K562 (cell line): ENCODE data around the gene GALNT17. TPM values are rescaled to one million over a fixed set of nuclear protein-coding genes. Genes with fewer than 3 reads are reported as not detected.

Source experiments
- ATAC-seq: fragments of 200-7000 bp; cut with Tn5 transposase; 3 replicates; pipeline ENCODE4 v1.9.1; 2020; ENCODE audit warnings: moderate library complexity
- BruUV-seq: library from RNA; stranded (reverse); fragments of 400-500 nt; replicated peaks from 2 replicates; lab custom pipeline; 2021; lab: Mats Ljungman, UMichigan
- CTCF ChIA-PET: fragments of 300-600 bp; formaldehyde crosslinking; extraction: SDS; loops from one replicate; lab custom pipeline; 2021; ENCODE audit warnings: low intra/inter-chr PET ratio; lab: Yijun Ruan, JAX
- POLR2A ChIA-PET: fragments of 300-600, 350-650 bp; sonication (Branson Sonifier 250); formaldehyde crosslinking; extraction: SDS; loops from one replicate; lab custom pipeline; 2021; ENCODE audit warnings: antibody characterized with exemption, inconsistent platforms; lab: Yijun Ruan, JAX
- DNase-seq, 4 experiments: peaks; one replicate each; pipeline versions ENCODE4 v3.0.0 to v3.0.0-alpha.2; 2011 to 2018; ENCODE audit warnings: low spot score in 3 of 4, mixed read lengths in 3 of 4; ENCODE audit errors: extremely low read depth in 1 of 4
- FAIRE-seq: peaks from 2 replicates; lab custom pipeline; 2011; peaks lifted over from hg19 to GRCh38; lab: Jason Lieb, UNC
- H2AFZ ChIP-seq: 2 replicates; pipeline ENCODE4 v1.6.0; 2011; ENCODE audit warnings: low read depth, low read length, control low read depth, inconsistent platforms
- H3K27ac ChIP-seq: fragments of 200-600 bp; 3 replicates; pipeline ENCODE4 v1.8.0; 2011; ENCODE audit warnings: low read depth, mild to moderate bottlenecking, control low read depth, inconsistent platforms, low read length, moderate library complexity, mixed read lengths; ENCODE audit errors: extremely low read depth
- H3K27me3 ChIP-seq, 2 experiments: fragments of 300-600 bp in 1 of 2; 2 replicates in 1 of 2; 3 replicates in 1 of 2; pipeline versions ENCODE4 v1.6.0 to v1.8.0; 2011; ENCODE audit warnings: inconsistent platforms in 2 of 2, low read length in 2 of 2, mild to moderate bottlenecking in 1 of 2, mixed read lengths in 1 of 2, moderate library complexity in 1 of 2; ENCODE audit not compliant: control insufficient read depth in 2 of 2, insufficient read depth in 2 of 2
- H3K36me3 ChIP-seq: fragments of 300-600 bp; 3 replicates; pipeline ENCODE4 v1.8.0; 2011; ENCODE audit warnings: mild to moderate bottlenecking, low read length, inconsistent platforms; ENCODE audit not compliant: control insufficient read depth, insufficient read depth
- H3K4me1 ChIP-seq, 2 experiments: fragments of 200-600 bp in 1 of 2; replicated peaks in 1 of 2; 2 replicates in 1 of 2; 3 replicates in 1 of 2; pipeline versions ENCODE4 v1.5.1 to v1.8.0; 2011; ENCODE audit warnings: inconsistent platforms in 2 of 2, low read length in 2 of 2, mild to moderate bottlenecking in 1 of 2, mixed read lengths in 1 of 2, moderate library complexity in 1 of 2; ENCODE audit not compliant: control insufficient read depth in 2 of 2, insufficient read depth in 2 of 2
- H3K4me2 ChIP-seq: 2 replicates; pipeline ENCODE4 v1.6.1; 2011; ENCODE audit warnings: low read length, control low read depth, inconsistent platforms, mixed read lengths; ENCODE audit not compliant: insufficient read depth
- H3K4me3 ChIP-seq: fragments of 200-600 bp; sonication (generic), shearing (Covaris generic); 2 replicates; pipeline ENCODE4 v1.5.1; 2016; ENCODE audit warnings: control low read depth, inconsistent platforms
- H3K79me2 ChIP-seq: fragments of 200-600 bp; 3 replicates; pipeline ENCODE4 v1.8.0; 2011; ENCODE audit warnings: low read length, inconsistent platforms; ENCODE audit not compliant: control insufficient read depth, insufficient read depth
- H3K9ac ChIP-seq, 2 experiments: 2 replicates each; pipeline versions ENCODE4 v1.6.0 to v1.6.1; 2011; ENCODE audit warnings: low read depth in 2 of 2, low read length in 2 of 2, control low read depth in 1 of 2, inconsistent platforms in 1 of 2, mild to moderate bottlenecking in 1 of 2, mixed read lengths in 1 of 2; ENCODE audit not compliant: insufficient read depth in 1 of 2
- H3K9me1 ChIP-seq: one replicate; pipeline ENCODE4 v1.6.0; 2011; ENCODE audit warnings: inconsistent platforms, mild to moderate bottlenecking, low read length, moderate library complexity; ENCODE audit not compliant: control insufficient read depth, insufficient read depth
- H3K9me3 ChIP-seq: replicated peaks from 2 replicates; pipeline ENCODE4 v1.5.1; 2011; ENCODE audit warnings: low read depth, low read length, inconsistent platforms; ENCODE audit not compliant: control insufficient read depth, insufficient read depth
- H4K20me1 ChIP-seq: replicated peaks from 2 replicates; pipeline ENCODE4 v1.6.1; 2011; ENCODE audit warnings: low read length, inconsistent platforms, mixed read lengths; ENCODE audit not compliant: control insufficient read depth, insufficient read depth
- CREM ChIP-seq: IDR thresholded peaks from 2 replicates; pipeline ENCODE4 v1.6.1; 2014; ENCODE audit warnings: antibody characterized with exemption, low read depth
- DIDO1 ChIP-seq: fragments of 450-650 bp; IDR thresholded peaks from 2 replicates; pipeline ENCODE4 v1.6.1; 2016; ENCODE audit warnings: low read depth, missing biosample characterization, missing genetic modification characterization
- HDAC3 ChIP-seq: fragments of 450-650 bp; IDR thresholded peaks from 2 replicates; pipeline ENCODE4 v1.6.1; 2018; ENCODE audit warnings: borderline replicate concordance, mild to moderate bottlenecking, moderate library complexity; ENCODE audit not compliant: partially characterized antibody
- MXI1 ChIP-seq: IDR thresholded peaks from 2 replicates; pipeline ENCODE4 v1.6.1; 2011; ENCODE audit warnings: low read depth, mild to moderate bottlenecking, improper control_type of control experiment, low read length
- NFIC ChIP-seq: fragments of 450-650 bp; IDR thresholded peaks from 2 replicates; pipeline ENCODE4 v1.6.1; 2017; ENCODE audit warnings: mild to moderate bottlenecking, inconsistent platforms
- OTX1 ChIP-seq: fragments of 450-650 bp; formaldehyde crosslinking; IDR thresholded peaks from 2 replicates; pipeline ENCODE4 v1.4.0; 2022; ENCODE audit warnings: mild to moderate bottlenecking
- RBM25 ChIP-seq: fragments of 200-400 bp; formaldehyde crosslinking; IDR thresholded peaks from 2 replicates; pipeline ENCODE4 v1.6.1; 2018; ENCODE audit warnings: low read length, low read depth, moderate library complexity; ENCODE audit not compliant: severe bottlenecking
- ZBED1 ChIP-seq: IDR thresholded peaks from 2 replicates; pipeline ENCODE4 v1.6.1; 2014
- ZBTB7A ChIP-seq: IDR thresholded peaks from 2 replicates; pipeline ENCODE4 v1.6.1; 2011; ENCODE audit warnings: low read depth, mild to moderate bottlenecking, low read length, moderate library complexity, borderline replicate concordance; ENCODE audit not compliant: control insufficient read depth
- ZNF253 ChIP-seq: fragments of 250-450 bp; sonication (Bioruptor Pico); conservative IDR thresholded peaks from 2 replicates; pipeline ENCODE4 v1.6.1; 2021; ENCODE audit warnings: mild to moderate bottlenecking
- ZNF75A ChIP-seq: fragments of 450-650 bp; formaldehyde crosslinking; IDR thresholded peaks from 2 replicates; pipeline ENCODE4 v1.4.0; 2020; ENCODE audit warnings: mild to moderate bottlenecking
- WGBS: fragments of 100-300 bp; shearing (Covaris generic); methylation state at CpG from one replicate; pipeline ENCODE4 v1.1.6; 2016; ENCODE audit warnings: low coverage, mixed read lengths; ENCODE audit not compliant: insufficient coverage; ENCODE audit errors: missing lambda C conversion rate; 5-methylcytosine and 5-hydroxymethylcytosine counted together
- in situ Hi-C: fragments of 300-500 bp; cut with MboI; formaldehyde crosslinking; loops from 4 replicates; pipeline ENCODE4 v1.15.0; 2018; ENCODE audit warnings: inconsistent platforms, mixed read lengths
- intact Hi-C: fragments of 100-400 bp; cut with micrococcal nuclease; formaldehyde crosslinking; loops from 2 replicates; pipeline ENCODE4 v1.14.2; 2022
- polyA plus RNA-seq, 8 experiments: library from polyadenylated mRNA; depleted of rRNA in 4 of 8; stranded (reverse) in 5 of 8; unstranded in 3 of 8; fragments of >200 nt; fragmentation: Nextera tagmentation in 2 of 8; fragmentation: Illumina TruSeq in 1 of 8; extraction: Ambion mirVana in 2 of 8; extraction: Trizol in 1 of 8; gene quantifications; 2 replicates each; pipeline versions ENCODE4 v1.2.1 to v1.2.3, GENCODE V29; 2011 to 2014; ENCODE audit warnings: inconsistent platforms in 1 of 8, missing spikeins in 1 of 8
- total RNA-seq, 7 experiments: library from RNA; depleted of rRNA in 6 of 7; stranded (reverse); fragments of >200 nt in 6 of 7; fragmentation: Illumina TruSeq in 2 of 7; extraction: Trizol in 2 of 7; gene quantifications; 2 replicates each; pipeline versions ENCODE4 v1.2.1 to v1.2.3, GENCODE V29; 2011 to 2021; ENCODE audit warnings: low replicate concordance in 1 of 7
- TF ChIP-seq, protein P1 (sequence below), 3 experiments: fragments of 200-800 bp in 1 of 3; sonication (Bioruptor generic) in 1 of 3; sonication (generic) in 1 of 3; formaldehyde crosslinking in 1 of 3; IDR thresholded peaks; 2 replicates each; pipeline versions ENCODE4 v1.6.1 to v1.8.0; 2016 to 2022; ENCODE audit warnings: mild to moderate bottlenecking in 2 of 3, missing compliant biosample characterization in 2 of 3, missing genetic modification characterization in 2 of 3, missing genetic modification reagents in 1 of 3

The GALNT17 gene
- total and polyA plus RNA-seq, 9 of the 15 experiments (the other 6 are each of a cell fraction or from before 2014, with no cell fraction given) = not detected

DNA sequence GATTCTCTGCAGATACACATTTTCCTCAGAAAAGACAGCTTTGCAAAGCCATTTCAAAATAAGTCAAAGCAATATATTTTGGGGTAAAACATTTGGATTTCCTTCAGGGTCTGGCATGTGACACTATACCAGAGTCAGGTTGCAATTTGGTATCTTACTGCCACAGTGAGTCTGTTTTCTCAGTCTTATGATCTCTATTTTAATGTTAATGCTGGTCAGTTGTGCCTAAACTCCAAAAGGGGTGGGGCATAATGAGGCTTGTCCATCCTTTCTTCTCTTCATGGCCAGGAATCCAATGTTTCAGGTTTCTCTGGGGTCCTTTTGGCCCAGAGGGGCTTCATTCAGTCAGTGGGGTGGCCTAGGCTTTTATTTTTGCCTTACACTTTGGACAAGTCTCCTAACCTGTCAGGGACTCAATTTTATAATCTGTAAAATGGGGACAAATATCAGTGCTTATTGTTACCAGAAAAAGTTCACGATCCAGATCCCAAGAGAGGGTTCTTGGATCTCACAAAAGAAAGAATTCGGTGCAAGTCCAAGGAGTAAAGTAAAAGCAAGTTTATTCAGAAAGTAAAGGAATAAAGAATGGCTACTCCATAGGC is 341.5 kb downstream of the GALNT17 start:
- no peaks in the 10 kb centered on the region for H3K9me1 ChIP-seq
- no peaks in the 10 kb centered on the region for H4K20me1 ChIP-seq
- H3K79me2 ChIP-seq = no peaks in the 10 kb centered on the region
- TF ChIP-seq, protein P1, sequence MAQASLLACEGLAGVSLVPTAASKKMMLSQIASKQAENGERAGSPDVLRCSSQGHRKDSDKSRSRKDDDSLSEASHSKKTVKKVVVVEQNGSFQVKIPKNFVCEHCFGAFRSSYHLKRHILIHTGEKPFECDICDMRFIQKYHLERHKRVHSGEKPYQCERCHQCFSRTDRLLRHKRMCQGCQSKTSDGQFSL (CRISPR knock-in tag; IDR thresholded peaks at IDR 0.05) = no peak
- TF ChIP-seq, protein P1 (tag; IDR thresholded peaks at IDR 0.05) = no peak
- TF ChIP-seq NFIC (no peak), OTX1 (no peak), DIDO1 (no peak), MXI1 (no peak), HDAC3 (no peak), ZNF75A (CRISPR knock-in tag) (no peak), ZNF253 (CRISPR knock-in tag) (no peak), CREM (no peak), RBM25 (no peak), ZBED1 (no peak), ZBTB7A (no peak)
- no peak overlapping the region for H3K4me3 ChIP-seq
- ATAC-seq (no peak), DNase-seq (no peak), FAIRE-seq (no peak)
- no peak overlapping the region for H3K27ac ChIP-seq
- no peaks in the 10 kb centered on the region for H3K9me3 ChIP-seq
- in situ Hi-C loops = no loop called here
- peaks cover 0 to 2% of the 10 kb centered on the region in 2 experiments; a peak in 3 of 5 replicates for H3K27me3 ChIP-seq
- H2AFZ ChIP-seq = no peak overlapping the region
- 4% methylated on average over 2 of the region's 2 CpGs for WGBS
- no peak overlapping the region for H3K9ac ChIP-seq
- CTCF ChIA-PET = no interaction called here
- no peak overlapping the region for H3K4me2 ChIP-seq
- BruUV-seq = no TSS peak
- no peaks in the 10 kb centered on the region for H3K4me1 ChIP-seq
- intact Hi-C loops = no loop called here
- no peaks in the 10 kb centered on the region for H3K36me3 ChIP-seq
- POLR2A ChIA-PET = no interaction called here
